ENCODE measurements around the gene CR2. TPM values are rescaled to one million over a fixed set of nuclear protein-coding genes. Genes with fewer than 3 reads are reported as not detected.

CR2 gene
- polyA plus RNA-seq, 1 donor (not counting 4 experiments of a cell fraction or from before 2014, with no cell fraction given) = not detected

GRCh38 chr1:207462535-207462934, 8.4 kb downstream of the CR2 start:
- H3K9ac ChIP-seq (ENCODE audit: control insufficient read depth, extremely low read depth, insufficient read depth, low read length) = no peak overlapping the region
- no peaks in the 10 kb centered on the region for H4K20me1 ChIP-seq (ENCODE audit: control insufficient read depth, extremely low read depth, insufficient read depth, low read length)
- no peak for DNase-seq (ENCODE audit: low read depth, low spot score)
- no peak overlapping the region for H3K27ac ChIP-seq (ENCODE audit: control insufficient read depth, insufficient read depth, low read length)
- no peak overlapping the region for H3K4me2 ChIP-seq (ENCODE audit: control insufficient read depth, extremely low read depth, insufficient read depth, low read depth, low read length)
- dilution Hi-C loops (cut with MboI; ENCODE audit: extremely low pct_ligation_motif_present, low sequenced_read_pairs) = no loop called here
- H3K79me2 ChIP-seq (ENCODE audit: control insufficient read depth, insufficient read depth, low read length) = no peaks in the 10 kb centered on the region
- H3K9me1 ChIP-seq (ENCODE audit: control insufficient read depth, extremely low read depth, insufficient read depth, low read length) = no peaks in the 10 kb centered on the region
- no peaks in the 10 kb centered on the region for H3K9me3 ChIP-seq (ENCODE audit: control insufficient read depth, low read depth, low read length)
- no peak overlapping the region for H3K4me3 ChIP-seq (ENCODE audit: control insufficient read depth in 2 of 3, extremely low read depth in 1 of 3, insufficient read depth in 2 of 3, low read depth in 1 of 3, low read length in 3 of 3)
- no peaks in the 10 kb centered on the region for H3K36me3 ChIP-seq (ENCODE audit: control insufficient read depth in 2 of 2, extremely low read depth in 1 of 2, insufficient read depth in 2 of 2, low read length in 2 of 2)
- TF ChIP-seq EZH2 (IDR thresholded peaks at IDR 0.05; ENCODE audit: low read length) (no peak), CTCF (optimal IDR thresholded peaks at IDR 0.05 in 1 of 3, IDR thresholded peaks at IDR 0.05 in 1 of 3, conservative IDR thresholded peaks at IDR 0.05 in 1 of 3; ENCODE audit: extremely low read depth in 1 of 3, insufficient read depth in 2 of 3, low read length in 3 of 3) (no peak)
- no peaks in the 10 kb centered on the region for H3K4me1 ChIP-seq (ENCODE audit: control insufficient read depth, extremely low read depth, insufficient read depth, low read length)
- H2AFZ ChIP-seq (ENCODE audit: control insufficient read depth, low read length) = no peak overlapping the region
- FAIRE-seq = no peak
- H3K27me3 ChIP-seq (ENCODE audit: control insufficient read depth, extremely low read depth, insufficient read depth, low read length) = peaks cover 30% of the 10 kb centered on the region

- H3K36me3 ChIP-seq (ENCODE audit: control insufficient read depth in 2 of 2, extremely low read depth in 1 of 2, insufficient read depth in 2 of 2, low read length in 2 of 2) = no peaks in the 10 kb centered on the region
- H3K79me2 ChIP-seq (ENCODE audit: control insufficient read depth, insufficient read depth, low read length) = no peaks in the 10 kb centered on the region
- H4K20me1 ChIP-seq (ENCODE audit: control insufficient read depth, extremely low read depth, insufficient read depth, low read length) = no peaks in the 10 kb centered on the region
- H3K4me1 ChIP-seq (ENCODE audit: control insufficient read depth, extremely low read depth, insufficient read depth, low read length) = no peaks in the 10 kb centered on the region
- FAIRE-seq = no peak
- H3K27me3 ChIP-seq (ENCODE audit: control insufficient read depth, extremely low read depth, insufficient read depth, low read length) = peaks cover 31% of the 10 kb centered on the region
- no peak for DNase-seq (ENCODE audit: low read depth, low spot score)
- H3K4me2 ChIP-seq (ENCODE audit: control insufficient read depth, extremely low read depth, insufficient read depth, low read depth, low read length) = no peak overlapping the region
- no peaks in the 10 kb centered on the region for H3K9me1 ChIP-seq (ENCODE audit: control insufficient read depth, extremely low read depth, insufficient read depth, low read length)
- H3K9me3 ChIP-seq (ENCODE audit: control insufficient read depth, low read depth, low read length) = no peaks in the 10 kb centered on the region
- dilution Hi-C loops (cut with MboI; ENCODE audit: extremely low pct_ligation_motif_present, low sequenced_read_pairs) = no loop called here
- H3K9ac ChIP-seq (ENCODE audit: control insufficient read depth, extremely low read depth, insufficient read depth, low read length) = no peak overlapping the region
- no peak overlapping the region for H3K27ac ChIP-seq (ENCODE audit: control insufficient read depth, insufficient read depth, low read length)
- TF ChIP-seq CTCF (optimal IDR thresholded peaks at IDR 0.05 in 1 of 3, IDR thresholded peaks at IDR 0.05 in 1 of 3, conservative IDR thresholded peaks at IDR 0.05 in 1 of 3; ENCODE audit: extremely low read depth in 1 of 3, insufficient read depth in 2 of 3, low read length in 3 of 3) (no peak), EZH2 (IDR thresholded peaks at IDR 0.05; ENCODE audit: low read length) (no peak)
- no peak overlapping the region for H2AFZ ChIP-seq (ENCODE audit: control insufficient read depth, low read length)
- H3K4me3 ChIP-seq (ENCODE audit: control insufficient read depth in 2 of 3, extremely low read depth in 1 of 3, insufficient read depth in 2 of 3, low read depth in 1 of 3, low read length in 3 of 3) = no peak overlapping the region
Observed at GRCh38 chr1:207463021-207463420, 8.9 kb downstream of the CR2 start.

Measured in keratinocyte (primary cell).